Measurements from ENCODE around the gene CLTC. TPM values are rescaled to one million over a fixed set of nuclear protein-coding genes. Genes with fewer than 3 reads are reported as not detected.

CLTC gene
- total and polyA plus RNA-seq, 12 donors = 42.5 to 196 (median 167) TPM

DNA sequence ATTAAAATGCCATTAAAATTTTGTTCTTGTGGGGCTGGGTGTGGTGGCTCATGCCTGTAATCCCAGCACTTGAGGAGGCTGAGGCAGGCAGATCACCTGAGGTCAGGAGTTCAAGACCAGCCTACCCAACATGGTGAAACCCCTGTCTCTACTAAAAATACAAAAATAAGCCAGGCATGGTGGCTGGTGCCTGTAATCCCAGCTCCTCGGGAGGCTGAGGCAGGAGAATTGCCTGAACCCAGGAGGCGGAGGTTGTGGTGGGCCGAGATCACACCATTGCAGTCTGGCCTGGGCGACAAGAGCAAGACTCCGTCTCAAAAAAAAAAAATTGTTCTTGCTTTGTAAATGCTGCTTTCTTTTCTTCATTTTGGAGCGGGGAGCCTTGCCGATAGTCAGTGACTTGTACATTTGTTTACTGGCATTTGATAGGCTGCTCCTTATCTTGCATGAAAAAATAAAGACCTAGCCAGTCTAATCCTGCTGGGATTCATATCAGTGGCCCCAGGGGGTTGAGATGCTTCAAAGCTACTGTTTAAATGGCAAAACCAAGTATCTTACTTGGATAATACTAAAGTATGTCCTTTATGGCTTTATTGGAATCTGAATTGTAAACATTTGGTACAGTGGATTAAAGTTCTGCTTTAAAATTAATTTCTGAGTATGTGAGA lies 3.3 kb upstream of the CLTC start:
- Histone ChIP-seq H3K9me3 (no peaks in the 10 kb centered on the region), H3K36me3 (peaks cover 0 to 8% (median 0%) of the 10 kb centered on the region in 9 donors), H3K4me3 (no peak overlapping the region), H3K27me3 (no peaks in the 10 kb centered on the region), H3K4me1 (peaks cover 3 to 27% (median 14%) of the 10 kb centered on the region in 9 donors), H3K27ac (no peak overlapping the region)
- DNase-seq (no peak), ATAC-seq (no peak)
- TF ChIP-seq, protein P1, sequence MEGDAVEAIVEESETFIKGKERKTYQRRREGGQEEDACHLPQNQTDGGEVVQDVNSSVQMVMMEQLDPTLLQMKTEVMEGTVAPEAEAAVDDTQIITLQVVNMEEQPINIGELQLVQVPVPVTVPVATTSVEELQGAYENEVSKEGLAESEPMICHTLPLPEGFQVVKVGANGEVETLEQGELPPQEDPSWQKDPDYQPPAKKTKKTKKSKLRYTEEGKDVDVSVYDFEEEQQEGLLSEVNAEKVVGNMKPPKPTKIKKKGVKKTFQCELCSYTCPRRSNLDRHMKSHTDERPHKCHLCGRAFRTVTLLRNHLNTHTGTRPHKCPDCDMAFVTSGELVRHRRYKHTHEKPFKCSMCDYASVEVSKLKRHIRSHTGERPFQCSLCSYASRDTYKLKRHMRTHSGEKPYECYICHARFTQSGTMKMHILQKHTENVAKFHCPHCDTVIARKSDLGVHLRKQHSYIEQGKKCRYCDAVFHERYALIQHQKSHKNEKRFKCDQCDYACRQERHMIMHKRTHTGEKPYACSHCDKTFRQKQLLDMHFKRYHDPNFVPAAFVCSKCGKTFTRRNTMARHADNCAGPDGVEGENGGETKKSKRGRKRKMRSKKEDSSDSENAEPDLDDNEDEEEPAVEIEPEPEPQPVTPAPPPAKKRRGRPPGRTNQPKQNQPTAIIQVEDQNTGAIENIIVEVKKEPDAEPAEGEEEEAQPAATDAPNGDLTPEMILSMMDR (IDR thresholded peaks at IDR 0.05) = no peak
- 82 to 94% methylated on average over 7 of the region's 7 CpGs for WGBS, 2 donors
- intact Hi-C loops (cut with DNase I) = no loop called here

DNA sequence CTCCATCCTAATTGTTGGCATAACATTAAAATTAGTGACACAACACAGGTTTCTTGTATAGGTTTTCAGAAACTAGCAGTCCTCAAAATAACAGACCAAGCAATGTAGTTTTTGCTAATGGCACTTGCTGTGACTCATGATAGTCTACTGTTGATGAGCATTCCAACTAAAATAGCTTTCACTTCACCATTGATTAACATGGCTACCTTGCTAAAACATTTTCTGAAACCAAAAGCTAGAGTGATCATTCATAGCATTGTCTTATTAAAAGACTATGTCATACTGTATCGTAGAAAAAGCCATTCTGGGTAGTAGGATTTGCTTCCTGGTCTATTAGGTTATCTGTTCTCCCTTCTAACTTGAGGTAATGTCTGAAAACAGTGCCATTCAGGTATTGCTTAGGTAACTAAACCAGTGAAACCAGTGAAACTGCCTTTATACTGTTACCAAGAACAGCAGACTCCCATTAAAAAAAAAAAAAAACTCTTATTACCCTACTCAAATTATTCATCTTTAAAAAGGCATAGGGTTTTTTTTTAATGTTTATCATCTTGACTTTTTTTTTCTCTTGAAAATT lies 2.5 kb upstream of the CLTC start:
- H3K4me3 ChIP-seq = no peak overlapping the region
- TF ChIP-seq, protein P1 (IDR thresholded peaks at IDR 0.05) = no peak
- peaks cover 9 to 36% (median 23%) of the 10 kb centered on the region in 9 donors for H3K4me1 ChIP-seq
- no peaks in the 10 kb centered on the region for H3K9me3 ChIP-seq
- peak overlapping the region in 1 of 10 donors; percentile 99 for H3K27ac ChIP-seq
- ATAC-seq (no peak), DNase-seq (no peak)
- no peaks in the 10 kb centered on the region for H3K27me3 ChIP-seq
- 87 to 98% methylated on average over 1 of the region's 1 CpG for WGBS, 2 donors
- intact Hi-C loops (cut with DNase I) = no loop called here
- H3K36me3 ChIP-seq = no peaks in the 10 kb centered on the region

DNA sequence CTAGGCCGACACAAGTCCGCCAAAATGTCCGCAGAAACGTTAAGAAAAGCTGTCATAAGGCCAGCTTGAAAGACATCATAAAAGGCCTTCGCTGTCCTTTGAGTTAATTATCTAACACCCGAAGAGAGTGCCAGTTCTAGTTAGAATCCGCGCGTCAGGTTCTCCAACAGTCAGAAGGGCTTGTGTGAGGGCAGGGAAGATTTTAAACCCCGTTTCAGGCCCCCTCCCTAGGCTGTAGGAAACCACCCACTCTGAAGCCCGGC lies 729 bp upstream of the CLTC start:
- no peaks in the 10 kb centered on the region for H3K9me3 ChIP-seq
- TF ChIP-seq, protein P1 (IDR thresholded peaks at IDR 0.05) = no peak
- no peaks in the 10 kb centered on the region for H3K27me3 ChIP-seq
- intact Hi-C loops (cut with DNase I) = no loop called here
- DNase-seq (no peak), ATAC-seq (no peak)
- peak overlapping the region; percentile 74 to 94 (median 86) for H3K4me3 ChIP-seq
- H3K27ac ChIP-seq = peak overlapping the region; percentile 95 to 100 (median 98)
- 0% methylated on average over 11 of the region's 11 CpGs for WGBS, 2 donors
- H3K36me3 ChIP-seq = no peaks in the 10 kb centered on the region
- peaks cover 12 to 53% (median 40%) of the 10 kb centered on the region in 9 donors for H3K4me1 ChIP-seq

DNA sequence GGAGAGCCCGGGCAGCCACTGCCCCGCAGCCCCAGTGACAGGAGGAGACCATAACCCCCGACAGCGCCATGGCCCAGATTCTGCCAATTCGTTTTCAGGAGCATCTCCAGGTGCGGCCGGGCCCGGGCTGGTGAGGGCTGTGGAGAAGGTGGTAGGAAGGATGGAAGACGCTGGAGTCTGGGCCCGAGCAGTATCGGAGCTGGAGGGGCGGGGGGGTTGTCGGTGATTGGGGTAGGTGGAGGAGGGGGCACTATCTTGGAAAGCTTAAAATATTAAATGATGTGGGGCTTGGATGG lies 317 bp downstream of the CLTC start:
- DNase-seq = no peak
- intact Hi-C loops (cut with DNase I) = loop anchor here in 1 of 10 donors (5.0 kb wide), 1 partner anchor 87 kb away; the partner anchor contains the start of genes PTRH2 and VMP1
- TF ChIP-seq, protein P1 (IDR thresholded peaks at IDR 0.05) = no peak
- H3K36me3 ChIP-seq = no peaks in the 10 kb centered on the region
- peak overlapping the region; percentile 74 to 94 (median 86) for H3K4me3 ChIP-seq
- H3K9me3 ChIP-seq = no peaks in the 10 kb centered on the region
- no peaks in the 10 kb centered on the region for H3K27me3 ChIP-seq
- H3K27ac ChIP-seq = peak overlapping the region; percentile 95 to 100 (median 98)
- 1% methylated on average over 13 of the region's 13 CpGs for WGBS, 2 donors
- H3K4me1 ChIP-seq = peaks cover 12 to 63% (median 51%) of the 10 kb centered on the region in 9 donors
- peak in 1 of 8 donors; percentile 14 for ATAC-seq
